Activated T-helper 1 cell treated with Interleukin-2 at 50 U/mL for 16 hours (primary cell): ENCODE measurements around the gene IRAK1.

Experiments
- DNase-seq: peaks from one replicate; pipeline ENCODE4 v3.0.0-alpha.2; 2020; ENCODE audit warnings: low read depth

IRAK1 gene

DNA sequence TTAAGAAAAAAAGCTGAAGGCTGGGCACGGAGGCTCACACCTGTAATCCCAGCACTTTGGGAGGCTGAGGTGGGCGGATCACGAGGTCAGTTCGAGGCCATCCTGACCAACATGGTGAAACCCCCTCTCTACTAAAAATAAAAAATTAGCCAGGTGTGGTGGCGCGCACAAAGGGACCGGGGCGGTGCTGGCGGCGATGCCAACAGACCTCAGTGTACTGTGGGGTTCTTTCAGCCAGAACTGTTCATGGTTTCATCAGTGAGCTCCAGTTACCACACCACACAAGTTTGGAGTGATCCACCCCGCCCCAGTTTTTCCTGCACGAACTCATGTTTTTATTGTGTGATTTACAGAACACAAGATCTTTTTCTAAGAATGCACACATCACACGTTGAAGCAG is 21.2 kb upstream of the IRAK1 start:
- DNase-seq, result no peak

- DNase-seq, result no peak
Measured at GRCh38 chrX:154040307-154040756, 20.6 kb upstream of the IRAK1 start.

DNA sequence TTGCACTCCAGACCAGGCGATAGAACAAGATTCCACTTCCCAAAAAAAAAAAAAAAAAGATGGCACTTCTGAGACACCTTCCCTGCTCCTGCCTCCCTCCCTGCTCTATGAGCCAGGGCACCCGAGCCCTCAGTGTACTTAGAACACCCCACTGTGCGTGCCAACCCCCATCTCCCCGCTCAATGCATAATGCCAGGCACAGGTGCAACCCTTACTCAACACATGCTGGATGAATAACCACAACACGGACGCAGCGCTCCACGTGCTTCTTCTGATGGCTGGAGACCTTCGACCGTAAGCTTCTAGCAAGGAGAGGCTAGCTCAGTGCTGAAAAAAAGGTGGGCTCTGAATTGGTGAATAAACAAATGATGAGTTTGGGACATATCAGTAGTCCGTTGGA is 19.9 kb upstream of the IRAK1 start:
- no peak for DNase-seq

DNA sequence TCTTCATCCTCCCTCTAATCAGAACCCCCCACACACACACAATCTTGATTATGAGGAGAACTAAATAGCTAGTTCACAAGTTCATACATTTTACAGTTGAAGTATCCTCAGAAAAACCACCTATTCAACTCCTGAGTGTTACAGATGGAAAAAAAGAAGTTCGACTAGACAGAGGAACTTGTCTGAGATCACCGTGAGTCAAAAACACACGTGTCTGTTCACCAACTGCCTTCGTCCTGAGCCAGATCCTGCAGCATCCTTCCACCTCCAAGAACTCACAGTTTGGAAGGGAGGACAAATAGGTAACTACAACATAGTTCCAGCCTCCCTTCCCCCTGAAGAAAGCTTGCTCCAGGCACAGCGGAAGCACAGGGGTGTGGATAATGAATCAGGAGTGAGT is 19.0 kb upstream of the IRAK1 start:
- no peak for DNase-seq

GRCh38 chrX:154037754-154038153 is 18.1 kb upstream of the IRAK1 start:
- DNase-seq, result no peak

GRCh38 chrX:154036513-154036912 is 16.8 kb upstream of the IRAK1 start:
- DNase-seq, result no peak

GRCh38 chrX:154033848-154034247 is 14.1 kb upstream of the IRAK1 start:
- DNase-seq, result no peak

DNA sequence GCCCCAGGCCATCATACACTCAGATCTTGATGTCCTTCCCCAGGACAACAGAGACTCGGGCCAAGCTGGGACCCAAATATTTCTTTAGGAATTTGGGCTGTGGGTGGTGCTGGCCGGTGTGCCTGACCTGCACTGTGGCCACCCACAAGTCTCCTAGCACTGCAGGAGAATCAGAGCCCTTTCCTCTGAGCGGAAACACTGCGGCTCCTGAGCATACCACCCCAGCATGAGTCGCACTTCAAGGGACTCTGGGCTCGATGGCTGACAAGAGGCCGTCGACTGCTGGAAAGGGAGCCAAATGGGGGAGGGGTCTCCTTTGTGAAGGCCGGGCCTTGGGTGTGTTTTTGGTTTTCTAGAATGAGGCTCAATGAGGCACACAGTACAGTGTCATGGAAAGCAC is 13.0 kb upstream of the IRAK1 start:
- no peak for DNase-seq

DNA sequence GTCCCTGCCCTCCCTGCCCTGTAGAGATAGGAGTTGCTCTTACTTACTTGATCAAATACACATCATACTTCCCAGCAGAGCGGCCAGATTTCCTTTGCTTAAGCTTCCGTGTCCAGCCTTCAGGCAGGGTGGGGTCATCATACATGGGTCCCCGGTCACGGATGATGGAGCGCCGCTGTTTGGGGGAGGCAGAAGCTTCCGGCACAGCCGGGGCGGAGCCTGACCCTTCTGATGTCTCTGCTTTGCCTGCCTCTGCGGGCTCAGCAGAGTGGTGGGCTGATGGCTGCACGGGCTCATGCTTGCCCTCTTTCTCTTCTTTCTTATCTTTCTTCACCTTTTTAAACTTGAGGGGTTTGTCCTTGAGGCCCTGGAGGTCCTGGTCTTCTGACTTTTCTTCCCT is 12.5 kb upstream of the IRAK1 start:
- no peak for DNase-seq

GRCh38 chrX:154030715-154031305 is 11.1 kb upstream of the IRAK1 start:
- no peak for DNase-seq

DNA sequence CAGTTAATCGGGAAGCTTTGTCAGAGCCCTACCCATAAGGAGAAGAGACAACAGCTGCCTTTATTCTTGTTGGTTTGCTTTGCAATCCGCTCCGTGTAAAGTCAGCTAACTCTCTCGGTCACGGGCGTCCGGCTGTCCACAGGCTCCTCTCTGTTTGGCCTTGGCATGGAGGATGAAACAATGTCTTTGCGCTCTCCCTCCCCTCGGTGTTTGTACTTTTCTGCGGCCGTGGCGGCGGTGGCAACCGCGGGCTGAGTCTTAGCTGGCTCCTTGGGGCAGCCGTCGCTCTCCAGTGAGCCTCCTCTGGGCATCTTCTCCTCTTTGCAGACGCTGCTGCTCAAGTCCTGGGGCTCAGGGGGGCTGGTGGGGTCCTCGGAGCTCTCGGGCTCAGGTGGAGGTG is 10.6 kb upstream of the IRAK1 start:
- no peak for DNase-seq

GRCh38 chrX:154029439-154029838 is 9.7 kb upstream of the IRAK1 start:
- DNase-seq, result no peak

DNA sequence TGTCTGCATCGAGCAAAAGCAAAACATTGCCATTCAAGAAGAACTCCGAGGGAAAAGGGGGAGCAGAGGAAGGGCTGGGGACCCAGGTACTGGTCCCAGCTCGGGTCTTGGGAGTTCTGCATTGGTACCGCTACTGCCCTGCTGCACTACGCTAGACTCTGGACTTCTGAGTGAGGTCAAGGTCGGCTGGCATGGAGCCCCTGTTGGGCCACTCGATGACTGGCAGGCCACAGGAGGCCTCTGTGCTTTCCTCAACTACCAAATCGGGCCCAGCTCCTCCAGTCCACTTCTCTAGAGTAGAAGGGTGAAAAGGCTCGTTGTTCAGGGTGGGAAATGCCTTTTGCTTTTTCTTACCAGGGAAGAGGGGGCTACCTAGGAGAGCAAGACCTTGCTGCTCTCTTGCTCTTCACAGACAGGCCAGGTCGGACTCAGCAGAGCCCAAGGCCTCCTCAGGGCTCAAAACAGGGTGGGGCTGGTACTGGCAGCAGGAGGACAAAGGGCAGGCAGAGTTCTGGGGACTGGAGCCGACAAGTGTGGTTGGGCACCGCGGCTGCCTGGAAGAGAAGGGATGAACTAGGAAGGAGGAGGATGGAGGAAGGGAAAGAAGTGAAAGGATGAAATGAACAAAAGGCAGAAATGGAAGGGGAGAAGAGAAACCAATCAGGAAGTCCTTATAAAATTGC is 8.9 kb upstream of the IRAK1 start:
- no peak for DNase-seq

GRCh38 chrX:154027986-154028385 is 8.3 kb upstream of the IRAK1 start:
- DNase-seq, result no peak

GRCh38 chrX:154027022-154027402 is 7.3 kb upstream of the IRAK1 start:
- no peak for DNase-seq

DNA sequence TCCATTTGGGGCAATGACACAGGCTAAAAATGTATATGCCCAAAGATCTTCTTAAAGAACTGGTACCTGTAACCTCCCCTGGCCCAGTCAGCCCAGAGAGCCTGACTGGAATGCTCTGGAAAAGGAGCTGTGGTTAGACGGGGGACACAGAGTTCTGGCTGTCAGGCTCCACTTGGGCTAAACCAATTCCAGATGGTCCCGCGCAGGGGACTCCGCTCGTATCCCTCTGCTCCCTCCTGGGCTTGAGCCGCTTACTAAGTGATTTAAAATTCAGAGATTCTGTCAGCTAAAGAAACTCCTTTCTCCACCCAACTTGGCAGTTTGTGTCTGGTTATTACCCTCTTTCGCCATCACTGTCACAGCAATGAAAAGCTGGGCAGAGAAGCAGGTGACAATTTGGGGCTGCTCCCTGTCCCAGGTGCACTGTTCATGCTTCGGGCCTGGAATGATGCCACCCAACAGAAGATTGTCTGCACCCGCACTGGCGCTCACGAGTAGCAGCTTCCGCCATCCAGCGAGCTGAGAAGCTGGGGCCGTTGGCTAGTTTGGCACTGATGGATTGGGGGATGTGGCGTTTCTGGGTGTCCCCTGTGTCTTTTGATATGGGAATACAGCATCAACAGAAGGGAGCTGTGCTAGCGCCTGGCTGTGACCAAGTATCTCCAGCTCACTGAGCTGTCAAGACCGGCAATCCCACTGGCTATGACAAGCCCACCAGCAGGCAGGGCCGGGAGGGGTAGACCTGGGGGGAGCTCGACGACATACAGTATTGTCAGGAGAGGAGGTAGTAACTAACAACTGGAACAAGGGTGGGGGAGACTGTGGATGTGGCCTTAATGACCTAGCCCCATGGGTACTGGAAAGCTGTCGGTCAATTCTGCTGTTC is 6.7 kb upstream of the IRAK1 start:
- no peak for DNase-seq

- no peak for DNase-seq
Measured at GRCh38 chrX:154025230-154025629, 5.5 kb upstream of the IRAK1 start.

GRCh38 chrX:154024271-154024670 is 4.6 kb upstream of the IRAK1 start:
- no peak for DNase-seq

- no peak for DNase-seq
Measured at GRCh38 chrX:154023276-154024000, 3.7 kb upstream of the IRAK1 start.

GRCh38 chrX:154022108-154022507 is 2.4 kb upstream of the IRAK1 start:
- no peak for DNase-seq

- DNase-seq, result no peak
Measured at GRCh38 chrX:154021131-154021611, 1.5 kb upstream of the IRAK1 start.

DNA sequence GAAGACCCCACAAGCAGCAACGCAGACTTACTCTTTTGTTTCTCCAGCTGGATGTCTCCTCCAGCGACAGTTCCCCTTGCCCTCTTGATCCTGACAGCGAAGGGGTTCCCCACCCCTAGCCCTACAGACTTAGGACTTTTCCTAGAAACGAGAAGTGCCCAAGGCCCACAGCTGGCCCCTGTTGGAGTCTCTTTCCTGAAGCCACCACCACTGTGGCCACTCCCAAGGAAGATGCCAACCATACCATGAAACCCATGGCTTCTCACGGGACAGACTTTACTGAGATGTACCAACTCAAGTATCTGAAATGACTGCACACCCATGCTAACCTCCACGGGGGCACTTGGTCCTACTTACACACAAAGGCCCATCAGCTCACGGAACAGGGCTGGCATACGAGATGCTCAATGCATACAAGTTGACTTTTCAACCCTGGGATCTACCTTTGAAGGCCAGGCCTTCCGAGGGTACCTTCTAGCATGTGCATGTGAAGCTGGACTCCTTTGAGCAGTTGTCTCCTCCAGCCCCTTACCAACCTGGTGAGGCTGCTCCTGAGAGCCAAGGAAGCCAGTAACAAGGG is 924 bp upstream of the IRAK1 start:
- DNase-seq, result no peak
